CMK (cell line): ENCODE data around the gene CCDC51.
"Not testable (repeated sequence)": the region's sequence is repeated elsewhere in the genome, so short reads cannot be mapped to it uniquely, and the experiment has no call there.

Source experiments
- DNase-seq: peaks from one replicate; pipeline ENCODE4 v3.0.0-alpha.2; 2010; ENCODE audit warnings: low read depth

CCDC51 gene

GRCh38 chr3:48465531-48466378 lies 25.8 kb upstream of the CCDC51 start:
- DNase-seq: peak; percentile 96

- DNase-seq: no peak
Measured at GRCh38 chr3:48465237-48465530, 25.3 kb upstream of the CCDC51 start.

DNA sequence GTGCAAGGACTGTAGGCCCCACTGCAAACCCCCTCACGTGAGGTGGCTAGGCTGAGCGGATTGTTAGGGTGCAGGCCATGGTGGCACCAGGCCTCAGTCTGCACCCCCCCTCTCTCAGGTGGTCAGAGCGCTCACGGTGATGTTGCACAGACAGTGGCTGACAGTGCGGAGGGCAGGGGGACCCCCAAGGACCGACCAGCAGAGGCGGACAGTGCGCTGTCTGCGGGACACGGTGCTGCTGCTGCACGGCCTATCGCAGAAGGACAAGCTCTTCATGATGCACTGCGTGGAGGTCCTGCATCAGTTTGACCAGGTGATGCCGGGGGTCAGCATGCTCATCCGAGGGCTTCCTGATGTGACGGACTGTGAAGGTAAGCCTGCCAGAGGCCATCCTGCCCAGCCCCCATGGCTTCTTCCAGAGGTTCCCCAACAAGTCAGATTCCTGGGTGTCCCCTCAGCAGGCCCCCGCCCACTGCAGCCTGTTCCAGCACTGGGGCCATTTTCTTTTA lies 24.8 kb upstream of the CCDC51 start:
- DNase-seq: no peak

GRCh38 chr3:48463703-48464102 lies 23.8 kb upstream of the CCDC51 start:
- no peak for DNase-seq

DNA sequence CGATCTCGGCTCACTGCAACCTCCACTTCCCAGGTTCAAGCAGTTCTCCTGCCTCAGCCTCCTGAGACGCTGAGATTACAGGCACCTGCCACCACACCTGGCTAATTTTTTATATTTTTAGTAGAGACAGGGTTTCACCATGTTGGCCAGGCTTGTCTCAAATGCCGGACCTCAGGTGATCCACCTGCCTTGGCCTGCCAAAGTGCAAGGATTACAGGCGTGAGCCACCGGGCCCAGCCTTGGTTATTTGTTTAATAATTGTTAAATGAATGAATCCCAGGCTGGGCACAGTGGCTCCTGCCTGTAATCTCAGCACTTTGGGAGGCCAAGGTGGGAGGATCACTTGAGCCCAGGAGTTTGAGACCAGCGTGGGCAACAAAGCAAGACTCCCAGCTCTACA lies 21.8 kb upstream of the CCDC51 start:
- DNase-seq: not testable (repeated sequence)

DNA sequence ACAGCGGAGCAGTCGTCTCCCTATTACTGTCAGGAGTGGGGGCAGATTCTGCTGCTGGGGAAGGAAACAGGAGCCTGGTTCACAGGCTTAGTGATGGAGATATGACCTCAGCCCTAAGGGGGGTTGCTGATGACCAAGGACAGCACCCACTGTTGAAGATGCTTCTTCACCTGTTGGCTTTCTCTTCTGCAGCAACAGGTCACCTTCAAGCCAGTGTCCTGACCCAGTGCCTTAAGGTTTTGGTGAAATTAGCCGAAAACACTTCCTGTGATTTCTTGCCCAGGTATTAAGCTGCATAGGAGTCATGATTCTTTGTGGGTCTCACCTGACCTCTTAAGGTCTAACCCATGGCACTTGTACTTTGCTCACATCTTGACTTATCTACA lies 20.6 kb upstream of the CCDC51 start:
- no peak for DNase-seq

GRCh38 chr3:48459773-48460516 lies 20.0 kb upstream of the CCDC51 start:
- DNase-seq: no peak

DNA sequence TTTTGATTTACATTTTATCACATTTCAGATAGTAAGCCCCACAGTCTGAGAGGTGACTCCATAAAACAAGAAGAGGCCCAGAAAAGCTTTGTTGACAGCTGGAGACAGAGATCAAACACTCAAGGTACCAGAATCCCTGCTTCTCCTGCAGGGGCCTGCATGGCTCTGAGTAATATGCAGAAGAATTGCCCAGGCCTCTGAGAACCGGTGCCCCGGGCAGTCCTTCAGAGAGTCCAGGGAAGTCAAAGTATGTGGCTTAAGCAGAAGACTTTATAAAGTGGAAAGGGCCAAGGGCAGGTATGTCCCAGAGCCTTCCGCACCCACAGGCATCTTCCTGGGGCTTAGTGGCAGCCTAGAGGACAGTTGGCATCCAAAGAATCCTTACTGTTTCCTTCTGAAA lies 19.4 kb upstream of the CCDC51 start:
- DNase-seq: no peak

GRCh38 chr3:48456456-48456855 lies 16.5 kb upstream of the CCDC51 start:
- DNase-seq: no peak

DNA sequence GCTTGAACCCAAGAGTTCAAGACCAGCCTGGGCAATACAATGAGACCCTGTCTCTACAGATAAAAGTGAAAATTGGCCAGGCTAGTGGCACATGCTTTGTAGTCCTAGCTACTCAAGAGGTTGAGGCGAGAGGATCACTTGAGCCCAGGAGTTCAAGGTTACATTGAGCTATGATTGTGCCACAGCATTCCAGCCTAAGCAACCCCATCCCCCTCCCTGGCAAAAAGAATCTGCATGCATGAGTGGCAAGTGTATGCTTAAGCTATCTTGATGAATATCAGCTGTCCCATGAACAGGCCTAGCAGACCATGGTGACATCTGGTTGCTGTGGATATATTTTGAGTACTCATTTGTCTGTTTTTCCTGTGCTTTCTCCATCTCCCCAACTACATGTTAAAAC lies 11.4 kb upstream of the CCDC51 start:
- DNase-seq: no peak

DNA sequence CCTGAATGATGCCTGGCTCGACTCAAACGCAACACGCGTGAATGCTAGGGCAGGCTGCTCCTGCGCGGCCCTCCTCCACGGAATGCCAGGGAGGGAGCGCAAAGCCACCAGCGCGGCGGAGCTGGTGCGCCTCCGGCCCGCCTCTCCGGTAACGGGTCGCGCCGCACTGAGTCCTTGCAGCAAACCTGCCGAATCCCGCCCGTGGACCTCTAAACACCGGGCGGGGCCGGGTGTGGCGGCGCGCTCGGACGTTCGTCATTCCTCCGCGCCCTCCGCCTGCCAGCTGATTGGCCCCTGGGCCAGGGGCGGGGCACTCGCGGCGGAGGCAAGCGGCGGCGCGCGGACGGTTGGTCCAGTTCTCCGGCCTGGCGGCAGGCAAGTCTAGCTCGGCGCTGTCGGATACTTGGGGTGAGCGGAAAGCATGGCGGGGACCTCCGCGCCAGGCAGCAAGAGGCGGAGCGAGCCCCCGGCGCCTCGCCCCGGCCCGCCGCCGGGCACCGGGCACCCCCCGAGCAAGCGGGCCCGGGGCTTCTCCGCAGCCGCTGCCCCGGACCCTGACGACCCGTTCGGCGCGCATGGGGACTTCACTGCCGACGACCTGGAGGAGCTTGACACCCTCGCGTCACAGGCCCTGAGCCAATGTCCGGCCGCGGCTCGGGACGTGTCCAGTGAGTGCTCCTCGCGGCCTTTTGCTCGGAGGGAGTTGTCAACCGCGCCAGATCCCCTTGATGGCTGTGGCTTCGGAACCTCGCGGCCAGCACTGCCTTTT lies 6.7 kb upstream of the CCDC51 start, which contains the start of gene ATRIP:
TSS of gene ATRIP (plus strand) at position 313 of the 769 bp plus-strand sequence. CDS start at position 422, 109 bp downstream.
- DNase-seq: peak; percentile 67

DNA sequence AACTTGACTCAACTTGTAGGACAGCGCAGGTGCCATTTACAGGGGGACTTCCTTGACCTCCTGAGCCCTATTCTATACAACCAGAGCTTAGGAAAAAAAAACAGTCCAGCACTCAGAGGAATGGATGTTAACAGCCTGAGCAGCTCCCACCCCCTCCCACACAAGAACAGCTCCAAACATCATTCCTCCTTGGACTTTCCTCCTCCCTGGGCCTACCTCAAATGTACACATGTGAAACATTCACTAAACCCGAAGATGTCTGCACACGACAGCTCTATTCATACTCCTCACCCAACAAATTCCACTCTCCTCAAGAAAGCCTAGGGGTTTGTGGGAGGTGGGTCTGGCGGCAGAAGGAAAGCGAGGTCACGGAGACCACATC lies 6.1 kb upstream of the CCDC51 start:
- no peak for DNase-seq

DNA sequence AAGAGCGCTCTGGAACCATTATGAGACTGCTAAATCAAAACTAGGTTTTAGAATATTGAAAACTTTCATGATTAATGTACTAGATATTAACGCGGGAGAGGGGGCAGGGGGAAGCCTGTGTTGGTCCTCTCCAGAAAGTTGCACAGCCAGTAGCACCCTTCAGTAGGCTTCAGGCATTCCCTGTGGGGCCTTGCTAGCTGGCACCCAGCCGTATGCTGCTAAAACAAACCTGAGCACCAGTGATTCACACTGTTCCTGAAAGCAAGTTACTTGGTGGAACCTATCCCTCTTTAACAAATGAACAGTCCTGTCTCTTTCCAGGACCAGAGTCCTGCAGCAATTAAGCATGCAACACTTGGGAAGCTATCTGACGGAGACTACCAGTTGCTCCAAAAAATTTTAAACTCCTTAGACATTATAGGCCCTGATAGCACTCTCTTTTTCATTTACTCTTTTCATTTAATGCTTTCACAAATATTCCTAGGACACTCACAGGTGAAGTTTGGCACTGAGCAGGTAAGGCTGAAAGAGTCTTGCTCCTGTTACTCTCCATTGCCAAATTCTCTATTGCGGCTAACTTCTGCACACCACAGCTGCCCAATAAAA lies 5.5 kb upstream of the CCDC51 start:
- DNase-seq: no peak

DNA sequence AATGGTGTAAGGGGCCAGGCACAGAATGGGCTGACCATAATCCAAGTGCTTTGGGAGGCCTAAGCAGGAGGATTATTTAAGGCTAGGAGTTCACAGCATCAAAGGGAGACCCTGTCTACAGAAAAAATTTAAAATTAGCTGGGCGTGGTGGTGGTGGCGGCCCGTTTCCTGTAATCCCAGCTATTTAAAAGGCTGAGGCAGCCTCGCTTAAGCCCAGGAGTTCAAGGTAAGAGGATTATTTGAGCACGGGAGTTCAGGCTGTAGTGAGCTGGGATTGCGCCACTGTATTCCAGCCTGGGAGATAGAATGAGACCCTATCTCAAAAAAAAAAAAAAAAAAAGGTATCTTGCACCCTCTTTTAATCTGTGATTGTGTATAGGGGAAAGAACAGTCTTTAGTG lies 2.0 kb upstream of the CCDC51 start:
- DNase-seq: no peak

DNA sequence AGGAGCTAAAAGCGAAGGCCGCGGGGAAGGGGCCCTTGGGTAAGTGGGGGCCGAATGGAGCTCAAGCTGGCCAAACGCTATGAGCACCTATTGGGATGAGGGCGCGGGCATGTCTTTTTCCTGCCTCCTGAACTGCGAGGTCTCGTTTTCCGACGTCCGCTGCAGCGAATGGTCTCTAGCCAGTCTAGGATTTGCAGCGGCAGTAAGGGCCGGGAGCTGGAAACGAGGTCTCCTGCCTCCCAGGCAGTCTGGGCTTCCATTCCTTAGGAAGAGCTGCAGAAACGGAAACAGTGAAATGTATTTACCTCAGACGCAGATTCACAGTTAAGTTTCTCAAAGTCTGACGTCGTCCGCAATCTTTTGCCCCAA lies 655 bp upstream of the CCDC51 start:
- no peak for DNase-seq

DNA sequence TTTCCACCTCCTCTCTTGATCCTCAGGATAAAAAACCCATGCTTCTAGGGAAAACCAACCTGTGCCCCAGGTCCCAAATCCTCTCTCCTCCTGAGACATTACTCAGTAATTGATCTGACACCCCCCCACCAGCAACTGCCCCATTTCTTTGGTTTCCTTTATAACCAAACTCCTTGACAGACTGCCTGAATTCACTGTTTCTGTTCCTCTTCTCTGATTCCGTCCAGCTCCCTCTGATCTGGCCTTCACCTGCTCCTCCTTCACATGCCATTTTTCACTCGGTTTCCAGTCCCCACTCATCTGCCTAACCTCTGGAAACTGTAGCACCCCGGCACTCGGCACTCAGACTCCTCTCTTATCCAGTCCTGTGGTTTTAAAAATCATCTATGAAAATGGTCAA lies 2.1 kb downstream of the CCDC51 start:
- no peak for DNase-seq

GRCh38 chr3:48436855-48437254 lies 3.1 kb downstream of the CCDC51 start:
- DNase-seq: no peak

DNA sequence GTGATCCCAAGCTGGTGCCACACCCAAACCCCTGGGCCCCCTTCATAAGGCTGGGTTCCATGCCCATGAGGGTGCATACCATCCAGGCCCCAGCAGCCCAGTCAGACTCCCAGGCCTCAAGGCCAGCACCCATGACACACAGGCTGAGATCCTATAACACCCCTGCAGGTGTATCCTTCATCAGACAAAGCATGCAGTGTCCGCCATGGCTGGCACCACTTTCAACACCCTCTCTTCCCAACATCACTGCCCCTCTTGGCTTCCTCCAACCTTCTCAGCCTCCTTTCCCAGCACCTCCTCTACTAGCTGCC lies 3.5 kb downstream of the CCDC51 start:
- no peak for DNase-seq

GRCh38 chr3:48435774-48436476 lies 4.0 kb downstream of the CCDC51 start:
- DNase-seq: peak; percentile 63

- no peak for DNase-seq
Measured at GRCh38 chr3:48435223-48435595, 4.7 kb downstream of the CCDC51 start.

DNA sequence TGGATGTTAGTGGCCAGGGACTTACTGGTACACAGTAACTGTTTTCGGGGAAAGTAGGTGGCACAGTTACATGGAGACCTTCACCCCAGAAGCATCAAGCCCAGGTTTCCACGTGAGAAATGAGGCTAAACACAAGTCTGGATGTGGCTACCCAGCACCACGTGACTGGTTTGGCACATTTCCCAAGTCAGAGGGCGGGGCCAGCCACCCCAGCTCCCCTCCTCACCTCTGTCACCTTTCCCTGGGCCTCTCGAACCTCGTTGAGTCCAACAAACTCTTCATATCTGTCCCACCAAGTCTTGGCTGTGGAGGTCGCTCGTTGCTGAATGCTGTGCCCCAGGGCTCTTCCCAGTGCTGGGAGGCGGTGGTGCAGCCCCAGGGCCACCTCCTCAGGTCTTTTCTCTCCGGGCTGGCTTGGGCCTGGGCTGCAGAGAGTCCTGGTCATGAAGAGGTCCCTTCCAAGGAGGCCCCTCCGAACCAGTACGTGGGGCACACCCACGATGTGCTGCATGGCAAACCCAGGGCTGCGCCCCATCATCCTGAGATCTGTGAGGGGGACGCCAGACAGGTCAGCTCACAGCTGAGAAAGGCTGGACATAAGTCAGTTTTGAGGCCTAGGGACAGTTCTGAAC lies 5.2 kb downstream of the CCDC51 start:
- DNase-seq: no peak
